Measurements from ENCODE around the gene SGSH.

SGSH gene

DNA sequence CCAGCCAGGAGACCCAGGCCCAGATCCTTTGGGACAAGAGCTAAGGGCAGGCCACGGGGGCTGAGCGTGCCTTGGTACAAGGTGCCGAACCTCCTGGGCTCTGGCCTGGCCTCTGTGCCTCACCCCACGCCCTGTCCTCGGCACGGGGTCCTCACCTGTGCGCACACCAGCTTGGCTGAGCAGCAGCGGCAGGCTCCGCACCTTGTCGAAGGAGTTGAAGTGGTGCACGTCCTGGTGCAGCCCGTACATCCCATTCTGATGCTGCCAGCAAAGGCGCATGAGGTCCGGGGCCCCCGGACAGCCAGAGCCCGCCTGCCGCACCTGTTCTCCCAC lies 5.3 kb downstream of the SGSH start:
- TF ChIP-seq RARB (CRISPR knock-in tag; IDR thresholded peaks at IDR 0.05) (no peak), TOX (CRISPR knock-in tag; IDR thresholded peaks at IDR 0.05; ENCODE audit: borderline replicate concordance) (no peak), GLIS3 (CRISPR knock-in tag; IDR thresholded peaks at IDR 0.05) (no peak), ZNF70 (CRISPR knock-in tag; IDR thresholded peaks at IDR 0.05) (no peak), OSR1 (CRISPR knock-in tag; IDR thresholded peaks at IDR 0.05) (no peak), SNAI2 (CRISPR knock-in tag; IDR thresholded peaks at IDR 0.05) (no peak), ARNTL (CRISPR knock-in tag; IDR thresholded peaks at IDR 0.05; ENCODE audit: borderline replicate concordance, low read depth) (no peak), ZNF8 (CRISPR knock-in tag; IDR thresholded peaks at IDR 0.05) (no peak)
- TF ChIP-seq, protein P1, sequence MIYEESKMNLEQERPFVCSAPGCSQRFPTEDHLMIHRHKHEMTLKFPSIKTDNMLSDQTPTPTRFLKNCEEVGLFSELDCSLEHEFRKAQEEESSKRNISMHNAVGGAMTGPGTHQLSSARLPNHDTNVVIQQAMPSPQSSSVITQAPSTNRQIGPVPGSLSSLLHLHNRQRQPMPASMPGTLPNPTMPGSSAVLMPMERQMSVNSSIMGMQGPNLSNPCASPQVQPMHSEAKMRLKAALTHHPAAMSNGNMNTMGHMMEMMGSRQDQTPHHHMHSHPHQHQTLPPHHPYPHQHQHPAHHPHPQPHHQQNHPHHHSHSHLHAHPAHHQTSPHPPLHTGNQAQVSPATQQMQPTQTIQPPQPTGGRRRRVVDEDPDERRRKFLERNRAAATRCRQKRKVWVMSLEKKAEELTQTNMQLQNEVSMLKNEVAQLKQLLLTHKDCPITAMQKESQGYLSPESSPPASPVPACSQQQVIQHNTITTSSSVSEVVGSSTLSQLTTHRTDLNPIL (CRISPR knock-in tag; IDR thresholded peaks at IDR 0.05; ENCODE audit: low read depth): no peak
- TF ChIP-seq, protein P2, sequence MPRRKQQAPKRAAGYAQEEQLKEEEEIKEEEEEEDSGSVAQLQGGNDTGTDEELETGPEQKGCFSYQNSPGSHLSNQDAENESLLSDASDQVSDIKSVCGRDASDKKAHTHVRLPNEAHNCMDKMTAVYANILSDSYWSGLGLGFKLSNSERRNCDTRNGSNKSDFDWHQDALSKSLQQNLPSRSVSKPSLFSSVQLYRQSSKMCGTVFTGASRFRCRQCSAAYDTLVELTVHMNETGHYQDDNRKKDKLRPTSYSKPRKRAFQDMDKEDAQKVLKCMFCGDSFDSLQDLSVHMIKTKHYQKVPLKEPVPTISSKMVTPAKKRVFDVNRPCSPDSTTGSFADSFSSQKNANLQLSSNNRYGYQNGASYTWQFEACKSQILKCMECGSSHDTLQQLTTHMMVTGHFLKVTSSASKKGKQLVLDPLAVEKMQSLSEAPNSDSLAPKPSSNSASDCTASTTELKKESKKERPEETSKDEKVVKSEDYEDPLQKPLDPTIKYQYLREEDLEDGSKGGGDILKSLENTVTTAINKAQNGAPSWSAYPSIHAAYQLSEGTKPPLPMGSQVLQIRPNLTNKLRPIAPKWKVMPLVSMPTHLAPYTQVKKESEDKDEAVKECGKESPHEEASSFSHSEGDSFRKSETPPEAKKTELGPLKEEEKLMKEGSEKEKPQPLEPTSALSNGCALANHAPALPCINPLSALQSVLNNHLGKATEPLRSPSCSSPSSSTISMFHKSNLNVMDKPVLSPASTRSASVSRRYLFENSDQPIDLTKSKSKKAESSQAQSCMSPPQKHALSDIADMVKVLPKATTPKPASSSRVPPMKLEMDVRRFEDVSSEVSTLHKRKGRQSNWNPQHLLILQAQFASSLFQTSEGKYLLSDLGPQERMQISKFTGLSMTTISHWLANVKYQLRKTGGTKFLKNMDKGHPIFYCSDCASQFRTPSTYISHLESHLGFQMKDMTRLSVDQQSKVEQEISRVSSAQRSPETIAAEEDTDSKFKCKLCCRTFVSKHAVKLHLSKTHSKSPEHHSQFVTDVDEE (CRISPR knock-in tag; IDR thresholded peaks at IDR 0.05): no peak
- ATAC-seq: no peak

DNA sequence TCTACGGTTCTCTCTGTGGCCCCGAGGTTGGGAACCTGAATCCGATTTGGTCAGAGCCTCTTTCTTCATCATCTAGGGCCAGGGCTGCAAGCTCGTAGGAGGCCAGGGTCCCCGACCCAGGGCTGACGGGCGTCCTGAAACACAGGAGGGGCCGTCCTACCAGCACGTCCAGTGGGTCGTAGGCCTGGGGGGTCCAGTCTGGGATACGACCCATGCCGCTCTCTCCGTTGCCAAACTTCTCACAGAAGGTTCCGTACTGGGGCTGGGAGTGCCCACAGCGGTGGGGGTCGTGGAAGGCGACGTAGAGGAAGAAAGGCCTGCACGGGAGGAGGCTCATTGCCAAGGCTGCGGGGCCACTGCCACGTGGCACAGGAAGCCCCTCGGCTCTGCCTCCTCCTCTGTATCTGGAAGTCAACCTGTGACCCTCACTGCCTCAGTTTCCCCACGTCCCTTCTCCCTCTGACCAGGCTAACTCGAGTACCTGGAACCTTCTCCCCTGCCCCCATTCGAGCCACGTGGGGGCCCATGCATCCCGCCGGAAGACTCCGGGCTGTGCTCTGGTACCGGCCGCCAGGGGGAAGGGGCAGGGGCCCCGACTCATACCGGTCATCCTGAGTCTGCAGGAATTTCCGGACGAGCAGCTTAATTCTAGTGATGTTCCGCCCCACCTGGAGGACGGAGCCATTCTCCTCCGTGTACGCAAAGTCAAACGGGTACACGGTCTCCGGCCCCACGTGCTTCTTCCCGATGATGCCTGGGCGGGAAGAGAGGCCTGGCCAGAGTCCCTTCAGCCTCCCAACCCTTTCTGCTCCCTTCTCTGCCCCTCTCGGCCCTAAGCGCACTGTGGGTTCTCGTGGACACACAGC lies 5.9 kb downstream of the SGSH start:
- no peak for ATAC-seq
- TF ChIP-seq SNAI2 (CRISPR knock-in tag; IDR thresholded peaks at IDR 0.05) (no peak), ZNF70 (CRISPR knock-in tag; IDR thresholded peaks at IDR 0.05) (no peak), ISL1 (CRISPR knock-in tag; IDR thresholded peaks at IDR 0.05) (no peak), TCF4 (CRISPR knock-in tag; IDR thresholded peaks at IDR 0.05; ENCODE audit: borderline replicate concordance) (no peak), ZC3H10 (CRISPR knock-in tag; IDR thresholded peaks at IDR 0.05) (no peak), RARB (CRISPR knock-in tag; IDR thresholded peaks at IDR 0.05) (no peak), ZFP3 (CRISPR knock-in tag; IDR thresholded peaks at IDR 0.05) (no peak), GLIS3 (CRISPR knock-in tag; IDR thresholded peaks at IDR 0.05) (no peak), ESRRG (CRISPR knock-in tag; IDR thresholded peaks at IDR 0.05) (no peak), ZNF8 (CRISPR knock-in tag; IDR thresholded peaks at IDR 0.05) (no peak), ARNTL (CRISPR knock-in tag; IDR thresholded peaks at IDR 0.05; ENCODE audit: borderline replicate concordance, low read depth) (no peak)
- TF ChIP-seq, protein P2 (CRISPR knock-in tag; IDR thresholded peaks at IDR 0.05): no peak
- TF ChIP-seq, protein P3, sequence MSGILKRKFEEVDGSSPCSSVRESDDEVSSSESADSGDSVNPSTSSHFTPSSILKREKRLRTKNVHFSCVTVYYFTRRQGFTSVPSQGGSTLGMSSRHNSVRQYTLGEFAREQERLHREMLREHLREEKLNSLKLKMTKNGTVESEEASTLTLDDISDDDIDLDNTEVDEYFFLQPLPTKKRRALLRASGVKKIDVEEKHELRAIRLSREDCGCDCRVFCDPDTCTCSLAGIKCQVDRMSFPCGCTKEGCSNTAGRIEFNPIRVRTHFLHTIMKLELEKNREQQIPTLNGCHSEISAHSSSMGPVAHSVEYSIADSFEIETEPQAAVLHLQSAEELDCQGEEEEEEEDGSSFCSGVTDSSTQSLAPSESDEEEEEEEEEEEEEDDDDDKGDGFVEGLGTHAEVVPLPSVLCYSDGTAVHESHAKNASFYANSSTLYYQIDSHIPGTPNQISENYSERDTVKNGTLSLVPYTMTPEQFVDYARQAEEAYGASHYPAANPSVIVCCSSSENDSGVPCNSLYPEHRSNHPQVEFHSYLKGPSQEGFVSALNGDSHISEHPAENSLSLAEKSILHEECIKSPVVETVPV (CRISPR knock-in tag; IDR thresholded peaks at IDR 0.05): no peak
- TF ChIP-seq, protein P1 (CRISPR knock-in tag; IDR thresholded peaks at IDR 0.05; ENCODE audit: low read depth): no peak
- TF ChIP-seq, protein P4, sequence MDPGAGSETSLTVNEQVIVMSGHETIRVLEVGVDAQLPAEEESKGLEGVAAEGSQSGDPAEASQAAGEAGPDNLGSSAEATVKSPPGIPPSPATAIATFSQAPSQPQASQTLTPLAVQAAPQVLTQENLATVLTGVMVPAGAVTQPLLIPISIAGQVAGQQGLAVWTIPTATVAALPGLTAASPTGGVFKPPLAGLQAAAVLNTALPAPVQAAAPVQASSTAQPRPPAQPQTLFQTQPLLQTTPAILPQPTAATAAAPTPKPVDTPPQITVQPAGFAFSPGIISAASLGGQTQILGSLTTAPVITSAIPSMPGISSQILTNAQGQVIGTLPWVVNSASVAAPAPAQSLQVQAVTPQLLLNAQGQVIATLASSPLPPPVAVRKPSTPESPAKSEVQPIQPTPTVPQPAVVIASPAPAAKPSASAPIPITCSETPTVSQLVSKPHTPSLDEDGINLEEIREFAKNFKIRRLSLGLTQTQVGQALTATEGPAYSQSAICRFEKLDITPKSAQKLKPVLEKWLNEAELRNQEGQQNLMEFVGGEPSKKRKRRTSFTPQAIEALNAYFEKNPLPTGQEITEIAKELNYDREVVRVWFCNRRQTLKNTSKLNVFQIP (CRISPR knock-in tag; IDR thresholded peaks at IDR 0.05; ENCODE audit: borderline replicate concordance, low read depth): no peak

Data from SK-N-SH treated with all-trans-retinoic acid at 6 μM for 48 hours (cell line).